ENCODE data around the gene FGF22.

FGF22 gene

GRCh38 chr19:613732-614567, 25.7 kb upstream of the FGF22 start:
- no peak overlapping the region for H3K4me3 ChIP-seq (ENCODE audit: low read depth, low read length)
- no peak for TF ChIP-seq CTCF (IDR thresholded peaks at IDR 0.05; ENCODE audit: borderline replicate concordance, insufficient read depth, low read depth, low read length)

DNA sequence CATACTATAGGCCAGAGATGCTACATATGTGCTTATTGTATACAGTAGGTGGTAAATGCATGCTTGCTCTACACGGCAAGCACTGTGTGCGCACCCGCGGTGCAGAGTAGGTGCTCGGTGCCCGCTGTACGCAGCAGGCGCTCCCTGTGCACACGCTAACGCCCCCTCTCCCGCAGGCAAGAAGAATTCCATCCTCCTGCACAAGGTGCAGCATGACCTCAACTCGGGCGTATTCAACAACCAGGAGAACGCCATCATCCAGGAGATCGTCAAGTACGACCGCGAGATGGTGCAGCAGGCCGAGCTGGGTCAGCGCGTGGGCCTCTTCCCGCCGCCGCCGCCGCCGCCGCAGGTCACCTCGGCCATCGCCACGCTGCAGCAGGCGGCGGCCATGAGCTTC, 24.1 kb upstream of the FGF22 start:
- no peak overlapping the region for H3K4me3 ChIP-seq (ENCODE audit: low read depth, low read length)
- TF ChIP-seq CTCF (IDR thresholded peaks at IDR 0.05; ENCODE audit: borderline replicate concordance, insufficient read depth, low read depth, low read length): no peak

GRCh38 chr19:616062-616700, 23.5 kb upstream of the FGF22 start:
- TF ChIP-seq CTCF (IDR thresholded peaks at IDR 0.05; ENCODE audit: borderline replicate concordance, insufficient read depth, low read depth, low read length): no peak
- H3K4me3 ChIP-seq (ENCODE audit: low read depth, low read length): no peak overlapping the region

- H3K4me3 ChIP-seq (ENCODE audit: low read depth, low read length): no peak overlapping the region
- TF ChIP-seq CTCF (IDR thresholded peaks at IDR 0.05; ENCODE audit: borderline replicate concordance, insufficient read depth, low read depth, low read length): no peak
Measured at GRCh38 chr19:616747-617526, 22.7 kb upstream of the FGF22 start.

- H3K4me3 ChIP-seq (ENCODE audit: low read depth, low read length): no peak overlapping the region
- TF ChIP-seq CTCF (IDR thresholded peaks at IDR 0.05; ENCODE audit: borderline replicate concordance, insufficient read depth, low read depth, low read length): no peak
Measured at GRCh38 chr19:617551-618246, 22.0 kb upstream of the FGF22 start.

DNA sequence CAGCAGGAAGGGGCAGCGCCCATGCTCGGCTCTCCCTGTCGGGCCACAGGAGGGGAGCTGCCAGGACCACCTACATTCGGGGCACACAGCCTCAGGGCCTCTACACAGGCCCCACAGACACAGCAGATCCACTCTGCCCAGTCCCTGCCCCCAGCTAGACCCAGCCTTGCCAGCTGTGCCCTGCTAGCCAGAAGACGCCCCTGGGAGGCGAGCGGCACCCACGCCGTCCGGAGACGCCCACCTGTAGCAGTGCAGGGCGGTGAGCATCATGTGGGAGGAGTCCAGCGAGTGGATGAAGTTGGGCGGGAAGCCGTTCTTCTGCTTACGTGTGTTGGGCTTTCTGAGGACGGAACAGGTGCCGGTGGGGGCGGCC, 21.4 kb upstream of the FGF22 start:
- no peak for TF ChIP-seq CTCF (IDR thresholded peaks at IDR 0.05; ENCODE audit: borderline replicate concordance, insufficient read depth, low read depth, low read length)

More for the DNA sequence above, 21.4 kb upstream of the FGF22 start:
- no peak overlapping the region for H3K4me3 ChIP-seq (ENCODE audit: low read depth, low read length)
